ENCODE data around the gene TMEM273.

The TMEM273 gene

DNA sequence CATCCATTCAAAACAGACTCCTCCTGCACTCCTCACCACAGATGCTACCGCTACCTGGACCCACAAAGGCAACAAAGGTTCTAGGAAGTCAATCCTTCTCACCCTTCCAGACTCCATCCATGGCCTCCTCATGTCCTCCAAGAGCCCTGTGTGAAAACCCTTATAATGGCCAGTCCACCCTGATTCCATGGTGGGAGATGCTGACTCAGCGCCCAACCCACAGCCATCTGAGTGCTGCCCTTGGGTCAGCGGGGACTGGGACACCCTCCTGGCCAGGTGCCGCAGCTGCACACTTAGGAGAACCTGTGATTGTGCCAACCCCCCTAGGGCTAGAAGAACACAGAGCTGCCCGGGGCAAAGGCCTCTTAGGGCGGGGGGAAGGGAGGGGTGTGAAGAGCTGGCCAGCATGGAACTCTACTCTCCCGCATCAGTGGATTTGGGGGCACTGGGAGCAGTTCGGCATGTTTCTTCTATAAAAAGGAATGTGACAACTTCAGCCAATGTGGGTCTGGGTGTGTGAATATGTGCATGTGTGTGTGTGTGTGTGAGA is 25.4 kb downstream of the TMEM273 start:
- no peak for DNase-seq (ENCODE audit: low read depth)

DNA sequence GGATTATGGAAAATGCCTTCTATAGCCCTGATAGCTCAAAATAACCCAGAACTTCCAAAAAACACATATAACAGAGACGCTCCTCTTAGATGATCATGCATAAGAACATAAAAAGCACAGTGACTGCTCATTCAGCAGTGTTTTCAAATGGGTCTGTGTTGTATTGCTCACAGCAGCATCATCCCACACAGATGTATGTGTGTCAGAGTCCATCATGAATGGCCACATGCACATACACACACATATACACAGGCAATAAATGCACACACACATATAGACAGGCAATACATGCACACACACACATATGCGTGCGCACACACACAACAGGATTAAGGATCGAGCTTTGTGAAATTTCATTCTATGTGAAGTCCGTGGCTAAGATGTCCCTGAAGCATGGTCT is 26.1 kb downstream of the TMEM273 start:
- no peak for DNase-seq (ENCODE audit: low read depth)

- DNase-seq (ENCODE audit: low read depth) = peak; percentile 58
These were observed 26.7 kb downstream of the TMEM273 start for GRCh38 chr10:49161411-49161997.

GRCh38 chr10:49160814-49161213 is 27.4 kb downstream of the TMEM273 start:
- DNase-seq (ENCODE audit: low read depth) = no peak

- no peak for DNase-seq (ENCODE audit: low read depth)
These were observed 28.1 kb downstream of the TMEM273 start for GRCh38 chr10:49160110-49160509.

DNA sequence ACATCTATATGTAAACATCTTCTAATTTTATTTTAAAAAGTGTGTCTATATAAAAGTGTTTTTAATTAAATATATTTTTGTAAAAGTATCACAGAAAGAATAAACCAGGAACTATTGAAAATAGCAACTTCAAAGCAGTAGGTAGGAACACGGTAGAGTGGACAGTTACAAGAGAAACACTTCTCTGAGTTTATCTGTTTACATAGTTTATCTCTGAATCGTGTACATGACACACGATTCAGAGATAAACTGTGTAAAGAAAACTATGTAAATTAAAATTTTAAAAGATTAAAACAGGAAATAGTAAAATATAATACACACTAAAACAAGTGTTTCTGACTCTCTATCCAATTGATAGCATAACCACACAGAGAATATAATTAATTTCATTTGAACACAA is 29.3 kb downstream of the TMEM273 start:
- no peak for DNase-seq (ENCODE audit: low read depth)

DNA sequence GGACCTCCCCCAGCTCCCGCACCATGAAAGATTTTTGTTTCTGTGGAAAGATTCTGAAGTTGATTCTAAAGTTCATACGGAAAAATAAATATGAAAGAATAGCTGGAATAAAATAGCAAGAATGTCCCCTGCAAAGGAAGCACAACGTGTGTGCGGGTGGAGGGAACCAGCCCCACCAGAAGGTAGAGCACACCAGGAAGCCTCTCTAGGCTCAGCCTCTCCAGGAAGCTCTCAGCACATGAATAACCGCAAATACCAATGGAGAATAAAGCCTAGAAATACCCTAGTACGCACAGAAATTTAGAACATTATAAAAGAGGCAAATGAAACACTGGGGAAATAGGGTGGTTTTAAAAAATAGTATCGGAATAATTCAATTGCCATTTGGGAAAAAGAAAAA is 29.8 kb downstream of the TMEM273 start:
- DNase-seq (ENCODE audit: low read depth) = no peak

DNA sequence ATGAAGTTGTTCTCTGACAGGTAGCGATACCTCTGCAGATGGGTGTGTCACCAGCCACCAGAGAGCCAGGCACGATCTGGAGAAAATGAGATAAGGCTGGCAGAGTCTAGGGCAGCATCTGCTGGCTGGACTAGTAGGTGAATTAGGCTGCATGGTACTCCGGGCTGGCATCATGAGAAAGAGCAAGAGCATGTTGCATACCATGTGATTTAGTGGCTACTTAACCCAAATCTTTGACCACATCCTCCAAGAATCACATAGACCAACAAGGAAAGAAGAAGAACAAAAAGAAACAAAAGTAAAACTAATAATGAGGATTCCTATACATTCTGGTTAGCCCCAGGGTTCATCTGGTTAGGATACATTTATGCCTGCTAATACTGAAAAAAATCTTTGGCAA is 31.0 kb downstream of the TMEM273 start:
- DNase-seq (ENCODE audit: low read depth) = no peak

DNA sequence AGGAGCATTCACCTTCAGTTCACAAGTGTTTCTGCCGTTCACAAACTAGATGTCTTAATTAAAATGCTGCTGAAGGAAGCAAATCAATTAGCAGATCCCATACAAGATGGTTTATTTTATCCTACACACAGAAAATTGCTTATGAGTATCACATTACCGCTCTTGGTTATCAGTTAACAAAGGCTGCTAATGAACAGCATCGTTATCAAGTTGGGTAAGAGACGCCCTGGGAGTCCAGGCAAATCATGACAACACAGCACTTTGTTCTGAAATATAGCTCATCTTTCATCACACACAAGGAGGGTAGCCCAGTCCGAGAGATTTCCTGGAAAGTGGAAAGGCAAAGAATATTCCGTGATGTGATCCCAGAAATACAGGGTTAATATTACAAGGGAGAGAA is 33.5 kb downstream of the TMEM273 start:
- no peak for DNase-seq (ENCODE audit: low read depth)

GRCh38 chr10:49153971-49154370 is 34.2 kb downstream of the TMEM273 start:
- no peak for DNase-seq (ENCODE audit: low read depth)

DNA sequence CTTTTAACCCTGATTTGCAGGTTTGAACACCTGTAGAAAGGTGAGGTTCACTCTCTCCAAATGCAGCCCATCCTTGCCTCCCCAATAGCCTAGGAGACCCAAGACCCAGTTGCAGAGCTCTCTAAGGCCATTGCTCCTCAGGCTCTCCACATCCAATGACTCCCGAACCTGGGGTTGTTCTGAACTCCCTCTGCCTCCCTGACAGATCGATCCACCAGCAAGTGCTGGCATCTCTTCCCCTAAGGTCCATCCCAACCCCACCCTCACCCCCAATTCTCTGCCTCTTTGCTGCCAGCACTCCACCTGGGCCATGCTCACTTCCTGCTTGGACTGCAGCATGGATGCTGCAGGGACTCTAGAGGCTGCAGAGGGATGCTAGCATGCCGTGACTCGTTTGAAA is 35.1 kb downstream of the TMEM273 start:
- DNase-seq (ENCODE audit: low read depth) = no peak

GRCh38 chr10:49152663-49153062 is 35.5 kb downstream of the TMEM273 start:
- DNase-seq (ENCODE audit: low read depth) = no peak

DNA sequence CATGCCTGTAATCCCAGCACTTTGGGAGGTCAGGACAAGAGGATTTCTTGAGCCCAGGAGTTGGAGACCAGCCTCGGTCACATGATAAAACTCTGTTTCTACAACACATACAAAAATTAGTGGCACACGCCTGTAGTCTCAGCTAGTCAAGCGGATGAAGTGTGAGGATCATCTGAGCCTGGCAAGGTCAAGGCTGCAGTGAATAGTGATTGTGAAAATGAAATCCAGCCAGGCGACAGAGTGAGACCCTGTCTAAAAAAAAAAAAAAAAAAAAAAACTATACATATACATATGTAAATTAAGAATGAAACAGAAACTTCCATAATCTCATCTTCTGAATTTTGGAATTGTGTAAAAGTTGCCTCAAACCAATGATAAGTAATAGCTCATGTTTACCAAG is 36.2 kb downstream of the TMEM273 start:
- DNase-seq (ENCODE audit: low read depth) = no peak

- DNase-seq (ENCODE audit: low read depth) = no peak
These were observed 36.7 kb downstream of the TMEM273 start for GRCh38 chr10:49151481-49151880.

DNA sequence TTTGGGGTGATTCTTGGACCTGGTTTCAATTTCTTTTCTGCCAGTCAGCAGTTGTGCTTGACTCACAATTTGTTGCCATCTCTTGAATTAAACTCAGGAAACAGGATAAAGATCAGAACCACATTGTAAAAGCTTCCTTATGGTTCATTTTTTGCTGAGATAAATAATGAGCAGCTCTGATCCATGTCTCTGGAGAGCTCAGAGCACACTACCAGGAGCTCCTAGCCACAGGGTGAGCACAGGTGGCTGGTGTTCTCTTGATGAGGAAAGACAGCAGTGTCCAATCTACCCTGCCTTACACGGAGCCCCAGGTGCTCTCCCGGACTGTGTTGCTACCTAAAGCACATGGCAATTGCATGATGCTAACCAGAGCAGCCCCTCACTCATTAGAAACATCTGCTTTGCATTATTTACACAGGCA is 37.2 kb downstream of the TMEM273 start:
- no peak for DNase-seq (ENCODE audit: low read depth)

DNA sequence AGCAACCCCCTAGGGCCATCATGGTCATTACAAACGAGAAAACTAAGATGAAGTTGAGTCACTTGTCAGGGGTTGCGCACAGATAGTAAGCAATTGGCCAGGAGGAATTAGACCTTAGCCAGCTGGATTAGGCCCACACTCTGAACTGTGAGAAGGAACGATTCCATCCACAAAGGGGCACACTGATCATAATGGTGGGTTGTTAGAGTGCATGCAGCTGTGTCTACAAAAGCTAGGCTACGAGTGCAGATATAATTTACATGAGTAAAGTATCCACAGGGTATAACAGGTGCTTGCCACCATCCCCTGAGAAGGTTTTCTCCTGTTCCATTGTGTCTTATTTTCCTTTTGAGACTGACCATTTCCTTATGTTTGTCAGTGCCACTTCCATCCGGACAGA is 37.8 kb downstream of the TMEM273 start:
- DNase-seq (ENCODE audit: low read depth) = no peak

DNA sequence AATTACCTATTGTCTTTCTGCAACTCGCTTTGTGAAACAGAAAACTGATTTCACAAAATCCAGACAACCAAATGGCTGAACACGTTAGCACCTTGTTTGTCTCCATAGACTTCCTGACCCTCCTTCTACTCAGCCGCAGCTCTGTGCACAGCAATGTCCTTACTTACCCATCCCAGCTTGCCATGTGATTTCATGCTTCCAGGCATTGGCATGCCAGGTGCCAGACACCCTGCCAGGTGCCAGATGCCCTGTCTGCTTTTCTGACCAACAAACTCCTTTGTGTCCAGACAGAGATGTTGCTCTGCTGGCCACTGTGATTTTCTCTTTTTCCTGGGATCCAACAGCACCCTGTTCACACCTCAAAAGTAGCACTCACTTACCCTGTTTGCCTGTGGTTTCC is 38.3 kb downstream of the TMEM273 start:
- DNase-seq (ENCODE audit: low read depth) = no peak

- peak; percentile 76 for DNase-seq (ENCODE audit: low read depth)
These were observed 44.0 kb downstream of the TMEM273 start for GRCh38 chr10:49144058-49144720.

DNA sequence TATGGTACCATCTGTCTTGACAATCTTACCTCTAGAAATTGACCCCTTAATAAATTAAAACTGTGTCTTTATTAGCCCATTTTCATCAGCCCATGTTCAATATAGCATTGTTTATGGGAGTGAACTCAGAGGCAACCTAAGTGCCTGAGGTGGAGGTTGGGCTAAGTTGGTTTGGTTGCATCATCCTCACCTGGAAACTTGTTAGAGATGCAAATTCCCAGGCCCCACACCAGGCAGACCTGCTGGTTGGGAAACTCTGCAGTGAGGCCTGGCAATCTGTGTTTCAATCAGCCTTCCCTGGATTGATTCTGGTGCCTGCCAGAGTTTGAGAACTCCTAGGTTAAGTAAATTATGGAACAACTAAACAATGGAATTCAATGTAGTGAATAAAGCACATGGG is 44.9 kb downstream of the TMEM273 start:
- no peak for DNase-seq (ENCODE audit: low read depth)

GRCh38 chr10:49141541-49142332 is 46.5 kb downstream of the TMEM273 start:
- peak; percentile 55 for DNase-seq (ENCODE audit: low read depth)

- DNase-seq (ENCODE audit: low read depth) = no peak
These were observed 47.6 kb downstream of the TMEM273 start for GRCh38 chr10:49140304-49141177.

DNA sequence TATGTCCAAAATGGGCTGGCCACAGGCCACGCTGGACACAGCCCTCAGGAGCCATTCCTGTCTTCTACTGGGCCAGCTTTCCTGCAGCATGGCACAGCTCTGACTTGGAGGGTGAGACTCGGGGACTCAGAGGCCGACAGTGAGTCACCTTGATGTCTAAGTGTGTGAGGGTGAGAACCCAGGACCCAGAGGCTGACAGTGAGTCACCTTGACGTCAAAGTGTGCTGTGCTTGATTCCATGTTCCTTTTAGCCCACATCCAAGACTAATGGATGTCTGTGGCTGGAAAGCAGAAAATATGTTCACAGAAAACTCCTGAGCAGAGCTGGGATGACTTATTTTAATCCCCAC is 48.4 kb downstream of the TMEM273 start:
- DNase-seq (ENCODE audit: low read depth) = peak; percentile 57

Measured in fibroblast of gingiva (primary cell).